ENCODE measurements around the gene EHD1.

The EHD1 gene

GRCh38 chr11:64878494-64879243 is at the start of gene EHD1:
Gene EHD1, minus strand, starts transcription at chr11:64878621. Its CDS starts 157 bp downstream, at chr11:64878464.
- DNase-seq: peak; percentile 98

GRCh38 chr11:64926689-64927088 is 48.3 kb upstream of the EHD1 start:
- DNase-seq: no peak

GRCh38 chr11:64925536-64926436 is 47.4 kb upstream of the EHD1 start:
- no peak for DNase-seq

- DNase-seq: no peak
Measured at GRCh38 chr11:64924910-64925284, 46.5 kb upstream of the EHD1 start.

- DNase-seq: peak; percentile 86
Measured at GRCh38 chr11:64923944-64924909, 45.8 kb upstream of the EHD1 start, which contains the start of gene PPP2R5B. Gene PPP2R5B, plus strand, starts transcription at chr11:64924689. Its CDS starts 1,046 bp downstream, at chr11:64925735.

- no peak for DNase-seq
Measured at GRCh38 chr11:64923151-64923661, 44.8 kb upstream of the EHD1 start.

GRCh38 chr11:64921384-64921783 is 43.0 kb upstream of the EHD1 start:
- no peak for DNase-seq

- no peak for DNase-seq
Measured at GRCh38 chr11:64920124-64920523, 41.7 kb upstream of the EHD1 start.

- DNase-seq: no peak
Measured at GRCh38 chr11:64919627-64920026, 41.2 kb upstream of the EHD1 start.

- no peak for DNase-seq
Measured at GRCh38 chr11:64918017-64918416, 39.6 kb upstream of the EHD1 start.

- no peak for DNase-seq
Measured at GRCh38 chr11:64917663-64917995, 39.2 kb upstream of the EHD1 start.

GRCh38 chr11:64916775-64917662 is 38.6 kb upstream of the EHD1 start, which contains the start of gene ATG2A:
Gene ATG2A, minus strand, starts transcription at chr11:64917209. Its CDS starts 74 bp downstream, at chr11:64917135.
- DNase-seq: peak; percentile 99

GRCh38 chr11:64916040-64916774 is 37.8 kb upstream of the EHD1 start:
- no peak for DNase-seq

GRCh38 chr11:64915376-64915887 is 37.0 kb upstream of the EHD1 start:
- DNase-seq: no peak

- DNase-seq: no peak
Measured at GRCh38 chr11:64914123-64914522, 35.7 kb upstream of the EHD1 start.

GRCh38 chr11:64913171-64913727 is 34.8 kb upstream of the EHD1 start:
- no peak for DNase-seq

GRCh38 chr11:64911689-64912088 is 33.3 kb upstream of the EHD1 start:
- no peak for DNase-seq

GRCh38 chr11:64911142-64911541 is 32.7 kb upstream of the EHD1 start:
- no peak for DNase-seq

- no peak for DNase-seq
Measured at GRCh38 chr11:64910451-64911093, 32.2 kb upstream of the EHD1 start.
